Endothelial cell of umbilical vein (primary cell): ENCODE results near the gene KRTAP3-3. TPM values are rescaled to one million over a fixed set of nuclear protein-coding genes. Genes with fewer than 3 reads are reported as not detected.

Source experiments
- BruUV-seq: library from RNA; stranded (reverse); fragments of 400-500 nt; replicated peaks from 2 replicates; lab custom pipeline; 2021; lab: Mats Ljungman, UMichigan
- CTCF ChIA-PET: fragments of 300-600, 350-600 bp; sonication (Branson Sonifier 250); formaldehyde crosslinking; loops from one replicate; lab custom pipeline; 2021; ENCODE audit warnings: antibody characterized with exemption, inconsistent platforms; lab: Charles Lee
- POLR2A ChIA-PET: fragments of 300-600, 350-600 bp; sonication (Branson Sonifier 250); formaldehyde crosslinking; loops from one replicate; lab custom pipeline; 2021; ENCODE audit warnings: antibody characterized with exemption, inconsistent platforms; lab: Charles Lee
- DNase-seq: peaks from one replicate; pipeline ENCODE4 v3.0.0-alpha.2; 2011; ENCODE audit warnings: low read depth, low spot score
- FAIRE-seq: peaks from 2 replicates; lab custom pipeline; 2011; peaks lifted over from hg19 to GRCh38; lab: Jason Lieb, UNC
- H2AFZ ChIP-seq: 2 replicates; pipeline ENCODE4 v1.6.0; 2012; ENCODE audit warnings: low read depth, low read length, control low read depth, inconsistent platforms
- H3K27ac ChIP-seq: 2 replicates; pipeline ENCODE4 v1.5.1; 2011; ENCODE audit warnings: low read depth, mild to moderate bottlenecking, control low read depth, low read length, moderate library complexity; ENCODE audit not compliant: insufficient read depth
- H3K27me3 ChIP-seq, 2 experiments: 2 replicates each; pipeline versions ENCODE4 v1.6.0 to v1.6.1; 2011; ENCODE audit warnings: low read length in 2 of 2, mixed read lengths in 1 of 2; ENCODE audit not compliant: control insufficient read depth in 2 of 2, insufficient read depth in 2 of 2
- H3K36me3 ChIP-seq, 2 experiments: 2 replicates in 1 of 2; 3 replicates in 1 of 2; pipeline ENCODE4 v1.5.1; 2011; ENCODE audit warnings: low read length in 2 of 2, mild to moderate bottlenecking in 1 of 2, moderate library complexity in 1 of 2; ENCODE audit not compliant: control insufficient read depth in 2 of 2, insufficient read depth in 2 of 2; ENCODE audit errors: extremely low read depth in 1 of 2
- H3K4me1 ChIP-seq: 3 replicates; pipeline ENCODE4 v1.5.1; 2011; ENCODE audit warnings: mild to moderate bottlenecking, low read length; ENCODE audit not compliant: control insufficient read depth, insufficient read depth; ENCODE audit errors: extremely low read depth
- H3K4me2 ChIP-seq: 2 replicates; pipeline ENCODE4 v1.6.1; 2011; ENCODE audit warnings: low read length, control low read depth, mixed read lengths; ENCODE audit not compliant: insufficient read depth
- H3K4me3 ChIP-seq, 3 experiments: fragments of 200-600 bp in 1 of 3; sonication (generic), shearing (Covaris generic) in 1 of 3; replicated peaks in 1 of 3; 2 replicates each; pipeline ENCODE4 v1.5.1; 2011 to 2016; ENCODE audit warnings: control low read depth in 3 of 3, low read length in 3 of 3, mild to moderate bottlenecking in 2 of 3, inconsistent platforms in 1 of 3, low read depth in 1 of 3, moderate library complexity in 1 of 3; ENCODE audit not compliant: insufficient read depth in 1 of 3
- H3K79me2 ChIP-seq: 2 replicates; pipeline ENCODE4 v1.6.0; 2012; ENCODE audit warnings: low read length, inconsistent platforms; ENCODE audit not compliant: control insufficient read depth, insufficient read depth
- H3K9ac ChIP-seq: replicated peaks from 2 replicates; pipeline ENCODE3; 2011; ENCODE audit warnings: low read length, control low read depth; ENCODE audit not compliant: insufficient read depth; ENCODE audit errors: extremely low read depth
- H3K9me1 ChIP-seq: replicated peaks from 3 replicates; pipeline ENCODE4 v1.6.0; 2011; ENCODE audit warnings: mild to moderate bottlenecking, low read length; ENCODE audit not compliant: control insufficient read depth, insufficient read depth; ENCODE audit errors: extremely low read depth
- H3K9me3 ChIP-seq: replicated peaks from 2 replicates; pipeline ENCODE4 v1.5.1; 2012; ENCODE audit warnings: low read length, inconsistent platforms; ENCODE audit not compliant: control insufficient read depth, insufficient read depth
- H4K20me1 ChIP-seq: replicated peaks from 2 replicates; pipeline ENCODE3; 2011; ENCODE audit warnings: mild to moderate bottlenecking, low read length; ENCODE audit not compliant: control insufficient read depth, insufficient read depth; ENCODE audit errors: extremely low read depth
- EZH2 ChIP-seq: IDR thresholded peaks from 2 replicates; pipeline ENCODE4 v1.6.1; 2012; ENCODE audit warnings: borderline replicate concordance, low read depth, mild to moderate bottlenecking, moderate library complexity, low read length, inconsistent platforms; ENCODE audit not compliant: severe bottlenecking
- FOS ChIP-seq: IDR thresholded peaks from 2 replicates; pipeline ENCODE4 v1.6.1; 2011; ENCODE audit warnings: mild to moderate bottlenecking, low read length, moderate library complexity, borderline replicate concordance; ENCODE audit not compliant: insufficient read depth
- GATA2 ChIP-seq: IDR thresholded peaks from 2 replicates; pipeline ENCODE4 v1.7.0; 2011; ENCODE audit warnings: low read depth, mild to moderate bottlenecking, moderate library complexity, mixed read lengths, low read length; ENCODE audit not compliant: insufficient read length, insufficient read depth
- JUN ChIP-seq: IDR thresholded peaks from 2 replicates; pipeline ENCODE4 v1.6.1; 2011; ENCODE audit warnings: borderline replicate concordance, low read depth; ENCODE audit not compliant: insufficient read length, insufficient read depth
- MAX ChIP-seq: IDR thresholded peaks from 2 replicates; pipeline ENCODE4 v1.6.1; 2011; ENCODE audit not compliant: insufficient read depth, insufficient read length
- MYC ChIP-seq: IDR thresholded peaks from one replicate; pipeline ENCODE4 v1.6.1; 2011; ENCODE audit warnings: mild to moderate bottlenecking, low read depth, low read length
- POLR2A ChIP-seq: IDR thresholded peaks from 2 replicates; pipeline ENCODE4 v1.6.1; 2012; ENCODE audit warnings: low read depth, mild to moderate bottlenecking, control low read depth, low read length
- POLR2AphosphoS5 ChIP-seq: IDR thresholded peaks from 2 replicates; pipeline ENCODE4 v1.6.1; 2012; ENCODE audit warnings: low read depth, mild to moderate bottlenecking, control low read depth, low read length, moderate library complexity; ENCODE audit not compliant: insufficient read depth
- dilution Hi-C: fragments of 300-500 bp; cut with MboI; formaldehyde crosslinking; loops from one replicate; pipeline ENCODE4 v1.15.0; 2019; ENCODE audit warnings: low sequenced_read_pairs; ENCODE audit not compliant: extremely low pct_ligation_motif_present
- intact Hi-C: fragments of 100-400 bp; cut with micrococcal nuclease; formaldehyde crosslinking; loops from one replicate; pipeline ENCODE4 v1.10.0; 2022
- polyA plus RNA-seq, 4 experiments: library from polyadenylated mRNA; depleted of rRNA in 3 of 4; stranded (reverse) in 3 of 4; unstranded in 1 of 4; fragments of >200 nt; gene quantifications; 2 replicates each; pipeline versions ENCODE4 v1.2.1 to v1.2.3, GENCODE V29; 2011 to 2012; ENCODE audit warnings: missing spikeins in 1 of 4
- total RNA-seq: library from RNA; stranded (reverse); gene quantifications from 2 replicates; pipeline ENCODE4 v1.2.3, GENCODE V29; 2021
- TF ChIP-seq, protein P1 (sequence below), 2 donors: IDR thresholded peaks; 1 replicate in 1 of 2; 2 replicates in 1 of 2; pipeline ENCODE4 v1.5.1; 2011; ENCODE audit warnings: low read length in 2 of 2, mild to moderate bottlenecking in 2 of 2, moderate library complexity in 2 of 2, control low read depth in 1 of 2, inconsistent platforms in 1 of 2, low read depth in 1 of 2; ENCODE audit not compliant: insufficient read depth in 1 of 2; ENCODE audit errors: extremely low read depth in 1 of 2

The KRTAP3-3 gene
- total and polyA plus RNA-seq, 2 donors (not counting 3 experiments of a cell fraction or from before 2014, with no cell fraction given) = not detected

DNA sequence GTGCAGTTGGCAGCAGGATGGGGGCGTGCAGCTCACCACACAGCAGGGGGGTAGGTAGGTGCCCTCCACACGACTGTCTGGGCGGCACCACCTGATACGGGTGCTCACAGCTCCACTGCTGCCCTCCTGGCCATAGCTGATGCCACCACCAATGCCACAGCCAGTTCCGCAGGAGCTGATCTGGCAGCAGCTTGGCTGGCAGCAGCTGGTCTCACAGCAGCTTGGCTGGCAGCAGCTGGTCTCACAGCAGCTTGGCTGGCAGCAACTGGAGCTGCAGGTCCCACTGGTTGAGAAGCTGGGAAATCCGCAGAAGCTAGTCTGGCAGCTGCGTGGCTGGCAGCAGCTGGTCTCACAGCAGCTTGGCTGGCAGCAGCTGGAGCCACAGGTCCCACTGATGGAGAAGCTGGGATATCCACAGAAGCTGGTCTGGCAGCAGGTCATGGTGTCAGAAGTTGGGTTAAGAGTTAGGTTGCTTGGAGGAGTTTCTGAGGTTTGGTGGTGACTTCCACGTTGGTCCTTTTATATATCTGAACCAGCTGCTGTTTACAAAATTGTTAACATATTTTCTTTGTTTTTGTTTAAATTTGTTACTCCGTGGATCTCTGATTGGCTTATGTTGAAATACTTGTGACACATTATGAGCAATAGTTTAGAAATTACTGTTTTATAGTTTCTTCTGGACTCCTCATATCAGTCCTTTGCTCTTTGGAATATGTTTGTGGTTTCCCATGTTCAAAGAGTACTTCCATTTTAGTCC, 32.9 kb upstream of the KRTAP3-3 start, which contains the start of gene KRTAP1-5:
Gene KRTAP1-5 (minus strand): TSS at position 494 of the 757 bp plus-strand sequence. CDS start 53 bp downstream, at position 441.
- Histone ChIP-seq H3K27ac (no peak within 1 kb of the TSS), H4K20me1 (no peaks in the 10 kb centered on the region), H3K36me3 (no peaks in the 10 kb centered on the region), H3K9me1 (no peaks in the 10 kb centered on the region), H3K79me2 (no peaks in the 10 kb centered on the region), H3K27me3 (peaks cover 2 to 4% of the 10 kb centered on the region in 2 experiments), H3K4me3 (no peak within 1 kb of the TSS), H2AFZ (no peak within 1 kb of the TSS), H3K9me3 (no peaks in the 10 kb centered on the region), H3K9ac (no peak within 1 kb of the TSS), H3K4me2 (no peak within 1 kb of the TSS), H3K4me1 (no peaks in the 10 kb centered on the region)
- ChIA-PET POLR2A (no interaction called here), CTCF (no interaction called here)
- dilution Hi-C loops = no loop called here
- intact Hi-C loops = loop anchor here (10.0 kb wide), 1 partner anchor 752 kb away; no protein-coding TSS in a partner anchor
- no TSS peak for BruUV-seq
- FAIRE-seq = no peak
- TF ChIP-seq MYC = no peak
- no peak for TF ChIP-seq FOS
- TF ChIP-seq MAX = no peak
- TF ChIP-seq GATA2 = no peak
- no peak for TF ChIP-seq POLR2A
- TF ChIP-seq JUN = no peak
- TF ChIP-seq EZH2 = no peak
- TF ChIP-seq POLR2AphosphoS5 = no peak
- TF ChIP-seq, protein P1, sequence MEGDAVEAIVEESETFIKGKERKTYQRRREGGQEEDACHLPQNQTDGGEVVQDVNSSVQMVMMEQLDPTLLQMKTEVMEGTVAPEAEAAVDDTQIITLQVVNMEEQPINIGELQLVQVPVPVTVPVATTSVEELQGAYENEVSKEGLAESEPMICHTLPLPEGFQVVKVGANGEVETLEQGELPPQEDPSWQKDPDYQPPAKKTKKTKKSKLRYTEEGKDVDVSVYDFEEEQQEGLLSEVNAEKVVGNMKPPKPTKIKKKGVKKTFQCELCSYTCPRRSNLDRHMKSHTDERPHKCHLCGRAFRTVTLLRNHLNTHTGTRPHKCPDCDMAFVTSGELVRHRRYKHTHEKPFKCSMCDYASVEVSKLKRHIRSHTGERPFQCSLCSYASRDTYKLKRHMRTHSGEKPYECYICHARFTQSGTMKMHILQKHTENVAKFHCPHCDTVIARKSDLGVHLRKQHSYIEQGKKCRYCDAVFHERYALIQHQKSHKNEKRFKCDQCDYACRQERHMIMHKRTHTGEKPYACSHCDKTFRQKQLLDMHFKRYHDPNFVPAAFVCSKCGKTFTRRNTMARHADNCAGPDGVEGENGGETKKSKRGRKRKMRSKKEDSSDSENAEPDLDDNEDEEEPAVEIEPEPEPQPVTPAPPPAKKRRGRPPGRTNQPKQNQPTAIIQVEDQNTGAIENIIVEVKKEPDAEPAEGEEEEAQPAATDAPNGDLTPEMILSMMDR (IDR thresholded peaks at IDR 0.05; ENCODE audit: extremely low read depth in 1 of 2, insufficient read depth in 1 of 2, low read depth in 1 of 2, low read length in 2 of 2) = no peak
- no peak for DNase-seq
